Skin of body (tissue), 2 donors: ENCODE data around the gene DOCK2. TPM values are rescaled to one million over a fixed set of nuclear protein-coding genes. Genes with fewer than 3 reads are reported as not detected.
"Not testable (repeated sequence)": the region's sequence is repeated elsewhere in the genome, so short reads cannot be mapped to it uniquely, and the experiment has no call there.

Experiments used
- DNase-seq: peaks from one replicate; lab custom pipeline; 2025; lab: John Stamatoyannopoulos, UW
- total RNA-seq: library from RNA; depleted of rRNA; stranded (reverse); fragments of >200 nt; gene quantifications from one replicate; pipeline ENCODE4 v1.2.3, GENCODE V29; 2014

Gene DOCK2
- total RNA-seq, 1 donor from 2014 or later, result 20.6 TPM

DNA sequence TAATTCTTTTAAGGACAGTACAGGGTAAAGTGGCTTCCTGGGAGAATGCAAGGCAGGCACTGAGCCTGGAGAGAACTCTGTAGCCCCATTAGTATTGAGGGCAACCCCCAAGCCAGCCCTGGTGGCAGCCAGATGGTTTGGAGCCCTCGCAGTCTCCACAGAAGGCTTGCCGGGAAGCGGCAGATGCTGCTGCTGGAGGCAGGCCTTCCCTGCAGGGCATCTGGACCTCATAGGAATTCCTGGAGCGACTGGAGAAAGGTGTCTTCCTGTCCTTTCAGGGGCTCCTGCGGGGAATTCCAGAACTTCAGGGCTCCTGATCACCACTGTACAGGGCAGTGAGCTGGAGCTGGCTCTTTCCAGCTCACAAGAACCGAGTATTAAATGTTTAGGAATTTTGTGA lies 175.7 kb downstream of the DOCK2 start:
- DNase-seq, result no peak

DNA sequence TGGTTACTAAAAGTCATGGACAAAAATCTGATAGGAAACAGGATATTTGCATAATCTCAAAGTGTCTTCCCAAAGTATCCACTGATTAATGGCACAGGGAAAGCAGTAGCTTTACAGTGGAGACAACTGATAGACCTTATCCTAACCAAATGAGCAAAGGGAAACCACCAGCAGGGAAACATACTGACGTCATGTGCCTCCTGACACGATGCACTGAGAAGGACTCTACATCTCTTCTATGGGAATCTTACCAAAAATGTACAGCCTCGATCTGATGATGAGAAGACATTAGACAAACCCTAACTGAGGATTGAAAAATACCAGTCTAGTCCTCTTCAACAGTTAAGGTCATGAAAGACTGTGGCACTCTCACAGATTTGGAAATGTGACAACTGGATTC lies 177.0 kb downstream of the DOCK2 start:
- no peak for DNase-seq

DNA sequence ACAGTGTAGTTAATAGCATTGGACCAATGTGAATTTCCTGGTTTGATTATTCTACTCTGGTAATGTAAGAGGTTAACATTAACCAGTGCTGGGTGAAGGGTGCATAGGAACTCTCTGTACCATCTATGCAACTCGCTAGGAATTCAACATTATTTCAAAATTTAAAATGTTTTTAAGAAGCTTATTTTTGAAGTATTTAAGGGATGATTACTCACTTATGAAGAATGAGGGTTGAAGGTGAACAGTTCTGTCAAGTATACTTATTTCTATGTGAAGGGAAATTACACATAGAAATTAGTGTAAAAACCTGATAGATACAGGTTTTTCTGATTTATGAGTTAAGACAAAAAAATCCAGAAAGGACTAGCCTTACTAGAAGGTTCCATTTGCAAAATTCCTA lies 177.4 kb downstream of the DOCK2 start:
- DNase-seq, result no peak

DNA sequence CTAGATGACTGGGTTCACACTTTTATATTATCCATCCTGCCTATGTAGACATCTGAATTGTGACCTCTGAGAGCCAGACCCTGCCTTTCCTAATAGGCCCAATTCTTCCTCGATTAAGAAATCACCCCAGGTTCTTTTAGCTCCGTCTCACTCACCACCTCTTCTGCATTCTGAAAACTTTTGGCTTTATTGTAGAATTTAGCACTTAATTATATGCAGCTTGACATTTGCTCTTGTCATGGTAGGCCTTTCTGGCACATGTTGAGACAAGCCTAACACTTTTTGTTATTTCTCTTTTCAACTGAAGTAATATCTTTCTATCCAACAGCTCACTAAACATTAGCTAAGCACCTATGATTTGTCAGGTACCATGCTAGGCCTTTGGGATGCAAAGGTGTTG lies 180.0 kb downstream of the DOCK2 start:
- DNase-seq, result no peak

DNA sequence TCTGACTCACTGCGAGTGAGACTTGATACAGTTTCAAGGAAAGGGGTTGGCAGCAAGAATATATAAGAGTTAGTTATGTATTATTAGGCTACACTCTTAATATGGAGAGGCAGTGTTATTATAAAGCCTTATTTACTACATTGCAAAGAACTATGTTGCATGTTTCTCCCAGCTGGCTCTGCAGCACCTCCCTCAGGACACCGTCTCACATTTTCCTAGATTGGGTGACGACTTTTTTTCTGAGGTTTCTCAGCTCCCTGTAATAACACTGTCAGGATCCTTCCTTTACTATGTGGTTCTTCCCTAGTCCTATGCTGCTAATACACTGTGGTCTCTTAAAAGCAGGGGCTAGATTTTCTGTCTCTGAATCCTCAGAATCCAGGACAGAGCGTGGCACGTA lies 189.5 kb downstream of the DOCK2 start:
- DNase-seq, result no peak

DNA sequence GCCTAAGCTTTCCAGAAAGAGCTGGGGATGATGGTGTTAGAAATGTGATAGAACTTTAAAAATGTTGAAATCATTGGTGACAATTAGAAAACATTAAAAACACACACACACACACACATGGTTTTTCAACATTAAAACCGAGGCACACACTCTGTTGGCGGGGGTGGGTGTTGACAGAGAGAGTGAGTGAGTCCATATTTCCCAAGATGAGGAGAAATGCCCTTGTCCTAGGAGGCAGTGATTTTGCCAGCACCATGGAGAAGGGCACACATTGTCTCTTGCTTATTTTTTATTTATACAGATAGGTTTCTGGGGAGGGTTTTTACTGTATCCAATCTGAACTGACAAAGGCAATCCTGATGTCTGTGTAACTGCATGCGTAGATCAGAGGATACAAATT lies 190.7 kb downstream of the DOCK2 start:
- DNase-seq, result no peak

DNA sequence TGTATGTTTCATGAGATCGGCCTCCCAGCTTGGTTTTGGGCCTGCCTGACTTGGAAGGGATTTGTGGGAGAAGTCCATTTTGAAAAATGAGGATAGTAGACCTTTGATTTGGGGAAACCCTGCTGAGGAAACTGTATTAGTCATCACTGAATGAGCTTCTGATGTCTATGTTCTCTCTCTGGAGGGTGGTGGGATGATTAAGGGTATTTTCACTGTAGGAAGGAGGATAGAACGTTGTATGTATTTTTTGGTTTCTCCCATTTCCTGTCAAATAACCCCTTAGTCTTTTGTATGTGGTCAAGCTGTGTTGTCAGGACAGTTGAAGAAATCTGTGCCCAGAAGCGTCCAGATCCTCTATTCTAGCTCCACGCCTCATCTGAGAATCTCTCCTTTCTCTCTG lies 191.3 kb downstream of the DOCK2 start:
- no peak for DNase-seq

DNA sequence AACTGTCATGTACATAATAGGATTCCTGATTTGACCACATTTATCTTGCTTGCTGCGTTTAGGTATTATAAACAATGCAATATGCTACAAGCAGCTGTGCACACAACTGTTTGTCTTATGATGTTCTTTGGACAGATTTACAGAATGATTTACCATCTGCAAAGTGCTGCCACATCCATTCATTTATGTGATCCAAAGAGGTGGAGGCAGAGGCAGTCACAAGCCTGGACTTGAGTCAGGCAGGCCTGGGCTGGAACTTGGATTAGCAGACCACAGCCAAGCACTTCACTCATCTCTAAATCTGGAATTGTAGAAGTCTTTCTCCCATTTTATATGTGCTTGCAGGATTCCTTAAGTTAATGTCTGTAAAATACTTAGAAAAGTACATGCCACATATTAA lies 194.3 kb downstream of the DOCK2 start:
- DNase-seq, result no peak

DNA sequence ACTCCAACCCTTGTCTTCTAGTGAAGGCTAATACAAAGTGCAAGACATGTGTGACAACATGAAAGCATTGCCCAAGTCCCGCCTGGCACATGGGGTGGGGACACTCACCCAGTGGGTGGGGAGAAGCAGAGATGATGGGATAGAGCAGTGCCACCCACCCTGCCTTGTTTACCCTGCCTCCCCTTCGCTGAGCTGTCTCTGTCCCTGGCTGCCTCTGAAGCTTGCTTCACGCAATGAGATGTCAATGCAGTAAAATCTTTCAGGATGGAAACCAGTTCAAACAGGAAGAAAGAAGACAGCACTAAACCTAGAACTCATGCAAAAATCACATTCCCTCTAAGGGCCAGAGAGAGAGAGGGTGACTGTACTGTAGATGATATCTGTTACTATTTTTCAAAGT lies 195.2 kb downstream of the DOCK2 start:
- no peak for DNase-seq

DNA sequence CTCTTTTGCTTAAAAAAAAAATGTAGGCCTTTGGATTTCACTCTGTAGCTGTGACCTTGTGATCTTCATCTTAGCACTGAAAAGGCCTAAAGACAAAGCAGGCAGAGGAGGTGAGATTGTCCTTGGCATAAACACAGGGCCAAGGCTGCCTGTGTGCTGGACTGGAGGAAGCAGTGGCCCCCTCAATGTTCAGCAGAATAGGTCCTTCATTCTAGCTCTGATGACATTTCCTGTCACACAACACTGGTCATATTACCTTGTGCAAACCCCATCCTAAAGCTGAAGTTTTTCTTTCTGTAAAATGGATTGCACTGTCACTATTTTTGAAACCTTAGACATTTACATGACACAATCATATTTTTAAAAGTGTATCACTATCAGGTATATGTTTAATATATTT lies 195.8 kb downstream of the DOCK2 start:
- no peak for DNase-seq

DNA sequence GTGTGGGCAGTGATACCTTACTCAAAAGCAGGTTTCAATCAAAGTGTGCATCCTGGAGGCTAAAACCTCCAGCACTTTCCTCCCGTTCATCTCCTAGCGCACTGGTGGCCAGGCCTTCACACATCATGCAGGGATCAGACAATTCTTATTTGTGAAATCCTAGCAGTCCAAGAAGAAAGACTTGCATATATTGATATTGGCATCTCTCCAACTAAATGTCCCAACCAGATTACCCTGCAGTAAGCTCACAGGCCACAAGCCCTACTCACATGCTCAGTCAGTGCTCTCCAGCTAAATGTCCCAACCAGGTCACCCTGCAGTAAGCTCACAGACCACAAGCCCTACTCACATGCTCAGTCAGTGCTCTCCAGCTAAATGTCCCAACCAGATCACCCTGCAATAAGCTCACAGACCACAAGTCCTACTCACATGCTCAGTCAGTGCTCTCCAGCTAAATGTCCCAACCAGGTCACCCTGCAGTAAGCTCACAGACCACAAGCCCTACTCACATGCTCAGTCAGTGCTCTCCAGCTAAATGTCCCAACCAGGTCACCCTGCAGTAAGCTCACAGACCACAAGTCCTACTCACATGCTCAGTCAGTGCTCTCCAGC lies 196.7 kb downstream of the DOCK2 start:
- not testable (repeated sequence) for DNase-seq

DNA sequence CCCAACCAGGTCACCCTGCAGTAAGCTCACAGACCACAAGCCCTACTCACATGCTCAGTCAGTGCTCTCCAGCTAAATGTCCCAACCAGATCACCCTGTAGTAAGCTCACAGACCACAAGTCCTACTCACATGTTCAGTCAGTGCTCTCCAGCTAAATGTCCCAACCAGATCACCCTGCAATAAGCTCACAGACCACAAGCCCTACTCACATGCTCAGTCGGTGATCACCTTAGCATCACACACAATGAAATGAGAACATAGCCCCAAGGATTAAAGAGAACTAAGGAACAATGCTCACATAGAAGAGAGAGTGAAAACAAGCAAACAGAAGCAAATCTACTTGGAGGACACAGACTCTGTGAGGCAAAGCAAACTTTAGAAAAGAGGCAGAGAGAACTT lies 197.5 kb downstream of the DOCK2 start:
- not testable (repeated sequence) for DNase-seq

DNA sequence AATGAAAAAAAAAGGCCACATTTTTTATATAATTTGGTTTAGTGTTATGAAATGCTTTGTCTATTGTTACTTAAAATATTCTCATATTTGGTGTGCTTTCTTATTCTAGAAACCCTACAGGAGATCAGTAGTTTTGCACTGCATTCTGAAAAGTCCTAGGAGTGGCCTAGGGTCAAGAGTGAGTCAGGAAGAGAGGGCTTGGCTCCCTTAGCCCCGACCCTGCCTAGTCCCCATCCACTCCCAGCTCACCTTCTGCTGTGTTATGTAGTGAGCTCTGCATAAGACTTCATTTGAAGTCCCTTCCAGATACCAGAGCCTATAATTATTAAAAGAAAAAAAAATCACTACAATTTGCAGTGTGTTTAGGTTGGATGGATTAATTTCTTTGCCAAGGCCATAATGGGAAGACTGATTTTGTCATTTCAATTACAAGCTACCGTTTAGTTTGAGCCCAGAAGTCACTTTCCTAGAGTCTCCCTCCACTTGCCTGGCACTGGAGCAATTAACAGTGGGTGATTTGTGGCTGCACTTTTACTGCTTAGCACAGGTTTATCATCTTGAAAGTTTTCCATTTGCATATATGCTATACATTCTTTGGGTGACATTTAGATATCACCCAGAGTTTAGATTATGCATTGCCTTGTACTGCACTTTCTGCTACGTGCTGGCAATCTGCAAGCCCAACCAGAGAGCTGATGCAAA lies 199.9 kb downstream of the DOCK2 start:
- no peak for DNase-seq

DNA sequence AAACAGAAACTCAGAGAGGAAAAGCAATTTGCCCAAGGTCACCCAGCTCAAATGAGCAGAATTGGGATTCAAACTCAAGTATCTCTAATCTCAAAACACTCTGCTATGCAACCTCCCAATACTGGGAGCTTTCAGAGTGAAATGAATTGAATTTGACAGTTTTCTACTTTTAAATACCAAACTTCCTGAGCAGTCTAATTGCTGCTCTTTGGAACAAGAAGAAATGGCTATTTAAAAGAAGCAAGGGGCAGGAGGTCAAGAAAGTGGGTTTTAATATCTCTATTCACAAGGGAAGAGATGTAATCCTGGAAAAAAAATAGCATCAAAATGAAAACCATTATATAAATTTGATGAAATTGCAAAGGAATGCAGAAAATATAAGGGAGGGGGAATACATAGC lies 200.6 kb downstream of the DOCK2 start:
- DNase-seq, result no peak

DNA sequence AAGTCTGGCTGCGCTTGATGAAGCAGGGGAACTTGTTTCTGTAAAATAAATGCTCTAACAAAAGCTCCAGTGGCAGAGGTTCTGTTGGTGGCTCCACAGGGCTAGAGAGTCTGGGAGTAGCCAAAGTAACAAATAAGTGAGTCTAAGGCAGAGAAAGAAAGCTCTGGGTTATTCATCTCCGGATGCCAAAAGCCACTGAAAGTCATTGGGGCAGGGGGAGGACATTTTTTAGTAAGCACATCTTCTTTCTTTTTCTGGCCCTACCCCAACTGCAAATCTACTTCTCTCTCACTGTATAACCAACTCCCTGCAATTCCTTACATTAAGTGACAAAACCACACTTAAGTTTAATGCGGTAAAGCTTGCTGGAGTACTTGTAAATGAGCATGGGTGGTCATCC lies 201.6 kb downstream of the DOCK2 start:
- DNase-seq, result no peak

DNA sequence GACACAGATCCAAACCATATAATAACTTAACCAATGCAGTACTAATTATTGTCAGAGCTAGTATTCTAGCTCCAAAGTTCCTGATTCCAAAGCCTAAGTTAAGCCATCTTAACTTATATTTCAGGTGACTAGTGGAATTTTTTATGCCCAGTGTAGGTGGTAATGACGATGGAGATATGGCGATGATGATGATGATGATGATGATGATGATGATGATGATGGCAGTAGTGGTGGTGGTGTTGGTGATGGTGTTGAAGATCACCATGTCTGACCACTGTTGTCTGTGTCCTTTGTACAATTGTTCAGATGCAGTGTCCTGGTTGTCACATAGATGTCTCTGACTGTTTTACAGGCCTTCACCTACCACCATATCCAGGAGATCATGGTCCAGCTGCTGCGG lies 203.3 kb downstream of the DOCK2 start:
- DNase-seq, result no peak

DNA sequence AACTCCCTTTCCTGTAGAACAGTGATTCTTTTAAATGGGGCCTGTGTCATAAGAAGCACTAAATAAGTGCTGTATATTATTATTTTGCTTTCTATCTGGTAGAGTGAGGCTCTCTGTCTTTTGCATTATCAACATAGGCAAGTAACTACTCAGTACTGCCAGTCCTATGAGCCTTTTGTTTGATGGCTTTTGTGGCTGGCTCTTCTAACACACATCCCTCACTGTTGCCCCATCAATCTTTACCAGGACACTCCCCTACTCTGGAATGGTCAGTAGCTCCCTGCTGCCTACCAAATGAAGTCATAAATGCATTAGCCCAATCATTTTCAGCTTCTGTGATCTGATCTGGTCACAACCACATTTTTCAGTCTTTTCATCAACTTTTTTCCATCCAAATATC lies 205.6 kb downstream of the DOCK2 start:
- no peak for DNase-seq

DNA sequence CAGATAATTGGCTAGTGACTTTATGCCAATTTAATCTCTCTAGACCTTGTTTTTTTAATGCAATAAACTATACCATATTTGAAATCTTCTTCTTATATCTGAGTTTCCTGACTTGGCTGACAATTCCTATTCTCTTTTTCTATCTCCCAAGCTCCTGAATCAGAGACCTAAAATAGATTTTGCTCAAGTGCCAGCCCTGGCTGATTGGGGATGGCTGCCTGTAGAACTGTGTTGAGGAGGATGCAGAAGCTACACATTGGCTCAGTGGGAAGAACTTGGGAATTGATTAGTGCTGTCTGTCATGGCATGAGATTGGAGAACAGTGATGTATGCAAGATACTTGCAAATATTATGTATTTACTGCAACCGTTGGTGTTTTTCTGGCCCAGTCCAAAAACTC lies 210.4 kb downstream of the DOCK2 start:
- no peak for DNase-seq

DNA sequence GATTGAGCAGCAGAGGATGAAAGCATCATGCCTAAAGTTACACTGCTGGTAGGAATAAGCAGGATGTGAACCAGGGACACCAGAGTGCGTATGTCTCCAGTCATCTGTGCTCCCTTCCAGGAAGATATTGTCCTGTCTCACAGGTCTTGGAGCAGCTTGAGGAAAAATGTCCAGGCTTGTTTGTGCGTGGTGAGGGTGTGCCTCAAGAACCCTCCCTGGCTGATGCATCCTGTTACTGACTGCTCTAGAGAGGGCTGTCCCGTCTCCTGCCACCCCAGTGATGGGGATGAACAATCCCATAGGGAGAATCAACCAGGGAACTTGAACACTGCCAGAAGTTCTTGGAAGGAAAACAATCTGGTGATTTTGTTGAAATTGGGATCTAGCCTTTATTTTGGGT lies 211.2 kb downstream of the DOCK2 start:
- DNase-seq, result no peak

DNA sequence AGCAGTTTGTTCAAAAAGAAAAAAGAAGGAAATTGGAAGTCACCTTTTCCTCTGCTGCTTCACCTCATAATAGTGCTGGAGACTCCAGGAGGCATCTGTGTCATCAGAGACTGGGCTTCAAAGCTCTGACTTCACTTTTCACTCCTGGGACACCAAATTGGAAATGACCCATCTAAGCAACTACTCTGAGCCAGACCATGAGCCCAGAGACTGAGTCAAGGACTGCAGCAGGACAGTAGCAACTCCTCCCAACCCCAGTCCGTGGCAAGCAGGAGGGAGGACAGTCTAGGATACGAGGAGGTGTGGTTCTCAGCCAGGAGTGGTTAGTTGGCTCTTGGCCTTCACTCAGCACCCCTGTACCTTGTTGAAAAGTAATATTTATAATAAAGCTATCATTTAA lies 211.7 kb downstream of the DOCK2 start:
- no peak for DNase-seq

DNA sequence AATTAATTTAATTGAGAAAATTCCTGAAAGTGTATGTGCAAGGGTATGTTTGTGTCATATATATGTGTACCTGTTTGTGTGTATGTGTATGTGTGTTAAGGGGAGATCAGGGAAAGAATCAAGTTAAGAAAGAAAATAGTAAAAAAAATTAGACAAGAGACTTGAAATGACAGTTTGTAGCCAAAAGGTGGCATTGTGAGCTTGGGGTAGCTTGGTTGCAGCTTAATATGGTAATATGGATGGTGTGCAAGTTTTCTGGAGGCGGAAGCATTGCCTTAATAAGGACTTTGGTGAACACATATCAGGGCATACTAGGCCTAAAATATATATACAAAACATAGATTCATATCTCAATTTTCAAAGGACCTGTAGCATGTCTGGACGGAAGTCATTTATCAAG lies 213.3 kb downstream of the DOCK2 start:
- no peak for DNase-seq

DNA sequence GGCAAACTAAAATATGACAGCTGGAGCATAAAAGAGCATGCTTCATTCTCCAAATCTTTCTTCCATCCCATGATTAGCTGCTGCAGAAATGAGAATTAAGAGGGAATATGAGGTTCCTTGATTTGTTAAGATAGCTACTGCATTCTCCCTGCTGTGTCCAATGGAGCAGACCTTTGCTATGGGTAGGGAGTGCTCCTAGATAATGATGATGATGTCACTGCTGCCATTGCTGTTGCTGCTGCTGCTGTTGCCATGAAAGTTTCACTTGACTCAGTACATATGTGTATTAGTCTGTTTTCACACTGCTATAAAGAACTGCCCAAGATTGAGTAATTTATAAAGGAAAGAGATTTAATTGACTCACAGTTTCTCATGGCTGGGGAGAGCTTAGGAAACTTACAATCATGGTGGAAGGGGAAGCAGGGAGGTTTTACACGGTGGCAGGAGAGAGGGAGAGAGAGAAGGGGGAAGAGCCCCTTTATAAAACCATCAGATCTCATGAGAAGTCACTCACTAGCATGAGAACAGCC lies 214.3 kb downstream of the DOCK2 start:
- no peak for DNase-seq

DNA sequence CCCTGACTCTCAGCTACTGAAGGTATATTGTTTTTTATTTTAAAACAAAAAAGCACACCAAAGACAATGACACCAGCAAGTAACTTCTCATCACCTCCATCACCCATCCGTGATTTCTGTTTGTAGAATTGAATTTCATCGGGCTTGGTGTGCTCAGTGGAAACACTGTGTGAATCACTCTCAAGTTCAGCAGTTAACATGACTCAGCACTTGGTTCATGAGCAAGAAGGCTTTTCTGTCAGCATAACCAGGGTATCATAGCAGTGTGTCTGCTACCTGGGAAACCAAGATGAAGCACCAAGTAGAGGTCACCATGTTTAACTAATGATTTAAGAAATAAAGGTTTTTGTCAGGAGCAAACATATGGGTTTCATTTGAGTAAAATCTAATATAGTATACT lies 219.5 kb downstream of the DOCK2 start:
- DNase-seq, result no peak
